ENCODE data around the gene MSLN.

GRCh38 chr16:720447-720989 lies 40.0 kb upstream of the MSLN start:
- no peak; a peak in 1 of 4 replicates for TF ChIP-seq SIN3A (conservative IDR thresholded peaks at IDR 0.05 in 1 of 2, IDR thresholded peaks at IDR 0.05 in 1 of 2; ENCODE audit: low read depth in 1 of 2, low read length in 2 of 2)
- no peak for TF ChIP-seq RXRA (IDR thresholded peaks at IDR 0.05; ENCODE audit: insufficient read depth, low read depth, low read length)
